Kidney epithelial cell (primary cell): ENCODE results near the gene TFF3. TPM values are rescaled to one million over a fixed set of nuclear protein-coding genes. Genes with fewer than 3 reads are reported as not detected.

Source experiments
- DNase-seq: peaks from one replicate; pipeline ENCODE4 v3.0.0-alpha.2; 2010; ENCODE audit warnings: low read depth
- H3K27me3 ChIP-seq: 2 replicates; pipeline ENCODE4 v1.6.0; 2011; ENCODE audit warnings: low read length; ENCODE audit not compliant: control insufficient read depth, insufficient read depth
- H3K36me3 ChIP-seq: 2 replicates; pipeline ENCODE4 v1.5.1; 2011; ENCODE audit warnings: low read length; ENCODE audit not compliant: control insufficient read depth, insufficient read depth
- H3K4me3 ChIP-seq: 2 replicates; pipeline ENCODE4 v1.5.1; 2011; ENCODE audit warnings: low read depth, mild to moderate bottlenecking, control low read depth, low read length
- CTCF ChIP-seq: IDR thresholded peaks from 2 replicates; pipeline ENCODE4 v1.5.1; 2011; ENCODE audit warnings: mild to moderate bottlenecking, moderate library complexity, low read length, control low read depth, inconsistent platforms; ENCODE audit not compliant: insufficient read depth, poor library complexity, severe bottlenecking
- total RNA-seq: library from RNA; depleted of rRNA; stranded (reverse); fragments of >200 nt; gene quantifications from 2 replicates; pipeline ENCODE4 v1.2.3, GENCODE V29; 2015

Gene TFF3
- total RNA-seq, 1 donor from 2014 or later: 0.17 TPM

DNA sequence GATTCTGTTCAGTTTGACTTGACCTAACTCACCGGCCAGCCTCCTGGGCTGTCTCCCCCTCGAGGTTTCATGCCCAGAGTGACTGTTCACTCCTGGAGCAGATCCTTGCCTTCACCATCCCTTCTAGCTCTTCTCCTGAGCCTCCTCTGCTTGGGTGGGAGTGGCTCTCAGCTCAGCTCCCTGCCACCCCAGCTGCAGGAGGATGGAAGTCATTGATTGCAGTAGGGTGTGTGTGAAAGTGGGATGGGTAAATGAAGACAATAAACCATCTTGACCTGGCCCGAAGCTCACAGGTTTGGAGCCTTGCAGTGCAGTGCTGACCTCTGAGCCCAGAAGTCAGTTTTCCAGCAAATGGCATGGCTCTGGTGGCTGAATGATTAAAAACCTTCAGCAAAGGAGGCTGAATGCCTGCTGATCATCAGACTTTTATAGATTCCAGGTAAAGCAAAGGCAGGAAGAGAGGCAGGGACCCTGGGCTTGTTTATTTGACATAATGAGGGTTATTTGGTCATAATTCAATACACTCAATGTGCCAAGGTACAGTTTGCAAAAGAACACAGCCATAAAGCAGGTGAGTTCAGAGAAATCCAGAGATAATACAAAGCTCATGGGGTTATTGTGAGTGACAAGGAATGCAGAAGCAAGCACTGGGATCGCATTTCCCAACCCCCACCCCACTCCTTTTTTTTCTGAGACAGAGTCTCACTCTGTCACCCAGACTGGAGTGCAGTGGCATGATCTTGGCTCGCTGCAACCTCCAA lies 17.5 kb upstream of the TFF3 start:
- TF ChIP-seq CTCF: no peak
- peaks cover 7% of the 10 kb centered on the region for H3K27me3 ChIP-seq
- no peak overlapping the region for H3K4me3 ChIP-seq
- DNase-seq: no peak
- no peaks in the 10 kb centered on the region for H3K36me3 ChIP-seq

DNA sequence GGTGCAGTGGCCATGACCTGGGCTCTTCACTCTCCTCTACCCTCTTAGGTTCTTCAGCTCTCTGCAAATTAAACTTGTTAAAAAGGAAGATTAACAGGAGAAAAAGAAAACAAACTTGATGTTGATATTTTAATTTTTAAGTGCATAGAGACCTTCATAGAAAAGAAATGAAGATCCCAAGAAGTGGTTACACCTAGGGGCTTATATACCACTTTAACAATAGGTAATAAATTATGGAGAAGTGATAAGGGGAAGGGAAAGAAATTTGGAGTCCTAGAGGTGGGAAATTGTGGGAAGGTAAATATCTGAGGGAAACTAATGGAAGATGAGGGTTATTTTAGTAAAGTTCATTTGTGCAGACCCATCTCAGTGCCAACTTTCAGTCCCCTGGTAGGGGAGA lies 16.5 kb upstream of the TFF3 start:
- TF ChIP-seq CTCF: no peak
- Histone ChIP-seq H3K4me3 (no peak overlapping the region), H3K27me3 (peaks cover 7% of the 10 kb centered on the region), H3K36me3 (no peaks in the 10 kb centered on the region)
- no peak for DNase-seq

DNA sequence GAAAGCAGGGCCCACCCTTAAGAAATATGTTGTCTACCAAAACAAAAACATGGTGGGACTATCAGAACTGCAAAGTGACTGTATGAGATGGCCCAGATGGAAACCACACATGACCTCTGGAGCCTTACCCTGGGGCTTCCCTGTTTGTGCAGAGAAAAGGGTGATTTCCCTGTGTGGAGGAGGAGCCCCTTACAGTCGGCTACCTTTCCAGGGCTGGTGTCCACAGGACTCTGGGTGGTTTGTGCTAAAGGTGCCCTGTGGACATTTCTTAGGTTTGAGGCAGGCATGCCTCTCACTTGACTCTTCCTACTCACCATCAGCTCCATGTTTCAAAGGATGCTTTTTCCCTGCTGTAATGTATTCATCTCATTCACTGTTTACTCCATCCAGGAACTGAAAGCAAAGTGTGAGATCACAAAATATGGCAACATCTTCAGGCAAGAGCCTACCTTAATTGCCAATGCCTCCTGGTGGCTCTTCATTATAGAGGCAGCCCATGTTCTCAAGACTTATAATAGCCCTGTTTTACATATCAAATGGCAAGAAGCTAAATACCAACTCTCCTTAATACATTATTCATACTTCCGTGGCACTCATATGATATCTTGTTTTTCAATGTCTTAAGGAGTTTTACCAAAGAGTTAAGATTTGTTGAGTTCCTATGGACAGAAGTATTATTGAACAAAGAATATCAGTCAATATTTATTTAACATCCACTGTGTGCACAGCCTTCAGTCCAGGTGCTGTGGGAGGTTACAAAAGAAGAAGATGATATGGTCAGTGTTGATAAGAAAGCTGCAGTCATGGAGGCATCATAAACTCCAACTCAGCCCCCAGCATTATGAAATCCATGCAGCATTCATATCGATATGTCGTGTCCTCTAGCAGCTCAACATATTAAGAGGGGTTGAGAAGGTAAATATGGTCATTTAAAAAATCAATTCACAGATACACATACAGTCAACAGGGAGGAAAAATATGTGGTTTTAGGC lies 15.5 kb upstream of the TFF3 start:
- H3K27me3 ChIP-seq: peaks cover 4% of the 10 kb centered on the region
- H3K36me3 ChIP-seq: no peaks in the 10 kb centered on the region
- H3K4me3 ChIP-seq: no peak overlapping the region
- no peak for DNase-seq
- TF ChIP-seq CTCF: no peak

- Histone ChIP-seq H3K4me3 (no peak overlapping the region), H3K36me3 (no peaks in the 10 kb centered on the region), H3K27me3 (peaks cover 4% of the 10 kb centered on the region)
- TF ChIP-seq CTCF: no peak
- DNase-seq: no peak
Measured at GRCh38 chr21:42324896-42325295, 9.7 kb upstream of the TFF3 start.

- Histone ChIP-seq H3K27me3 (peaks cover 4% of the 10 kb centered on the region), H3K4me3 (no peak overlapping the region), H3K36me3 (no peaks in the 10 kb centered on the region)
- no peak for DNase-seq
- no peak for TF ChIP-seq CTCF
Measured at GRCh38 chr21:42321845-42322244, 6.6 kb upstream of the TFF3 start.
